ENCODE data around the gene REXO4.
A peak's percentile ranks its signal among the peaks of the same experiment; 100 is the strongest.

Gene REXO4

GRCh38 chr9:133417541-133418461 is at the start of gene REXO4:
TSS of gene REXO4 (minus strand) at chr9:133418010. CDS start at chr9:133417844, 166 bp downstream.
- peak within 1 kb of the TSS; percentile 47 for H3K4me3 ChIP-seq (ENCODE audit: low read length)
- no peaks in the 10 kb centered on the region for H3K9me3 ChIP-seq (ENCODE audit: control insufficient read depth, low read length)
- peaks cover 46% of the 10 kb centered on the region for H3K4me1 ChIP-seq (ENCODE audit: control insufficient read depth, insufficient read depth, low read length)
- no peaks in the 10 kb centered on the region for H3K27me3 ChIP-seq (ENCODE audit: control insufficient read depth, insufficient read depth, low read length)
- H3K9ac ChIP-seq (ENCODE audit: low read length), result peak within 1 kb of the TSS; percentile 83
- no peaks in the 10 kb centered on the region for H3K36me3 ChIP-seq (ENCODE audit: control insufficient read depth, insufficient read depth, low read length)

GRCh38 chr9:133467101-133467500 is 49.3 kb upstream of the REXO4 start:
- H3K9ac ChIP-seq (ENCODE audit: low read length), result no peak overlapping the region
- peaks cover 10% of the 10 kb centered on the region for H3K36me3 ChIP-seq (ENCODE audit: control insufficient read depth, insufficient read depth, low read length)
- no peak overlapping the region for H3K4me3 ChIP-seq (ENCODE audit: low read length)
- H3K27me3 ChIP-seq (ENCODE audit: control insufficient read depth, insufficient read depth, low read length), result no peaks in the 10 kb centered on the region
- H3K4me1 ChIP-seq (ENCODE audit: control insufficient read depth, insufficient read depth, low read length), result peaks cover 41% of the 10 kb centered on the region
- no peaks in the 10 kb centered on the region for H3K9me3 ChIP-seq (ENCODE audit: control insufficient read depth, low read length)

GRCh38 chr9:133465984-133466383 is 48.2 kb upstream of the REXO4 start:
- H3K9me3 ChIP-seq (ENCODE audit: control insufficient read depth, low read length), result no peaks in the 10 kb centered on the region
- peaks cover 10% of the 10 kb centered on the region for H3K36me3 ChIP-seq (ENCODE audit: control insufficient read depth, insufficient read depth, low read length)
- H3K9ac ChIP-seq (ENCODE audit: low read length), result no peak overlapping the region
- H3K4me3 ChIP-seq (ENCODE audit: low read length), result no peak overlapping the region
- H3K4me1 ChIP-seq (ENCODE audit: control insufficient read depth, insufficient read depth, low read length), result peaks cover 42% of the 10 kb centered on the region
- no peaks in the 10 kb centered on the region for H3K27me3 ChIP-seq (ENCODE audit: control insufficient read depth, insufficient read depth, low read length)

- Histone ChIP-seq H3K36me3 (ENCODE audit: control insufficient read depth, insufficient read depth, low read length) (peaks cover 10% of the 10 kb centered on the region), H3K27me3 (ENCODE audit: control insufficient read depth, insufficient read depth, low read length) (no peaks in the 10 kb centered on the region), H3K4me1 (ENCODE audit: control insufficient read depth, insufficient read depth, low read length) (peaks cover 30% of the 10 kb centered on the region), H3K9ac (ENCODE audit: low read length) (no peak overlapping the region), H3K9me3 (ENCODE audit: control insufficient read depth, low read length) (no peaks in the 10 kb centered on the region), H3K4me3 (ENCODE audit: low read length) (no peak overlapping the region)
Measured at GRCh38 chr9:133464638-133465037, 46.8 kb upstream of the REXO4 start.

GRCh38 chr9:133463864-133464615 is 46.2 kb upstream of the REXO4 start:
- Histone ChIP-seq H3K4me1 (ENCODE audit: control insufficient read depth, insufficient read depth, low read length) (peaks cover 27% of the 10 kb centered on the region), H3K4me3 (ENCODE audit: low read length) (no peak overlapping the region), H3K27me3 (ENCODE audit: control insufficient read depth, insufficient read depth, low read length) (no peaks in the 10 kb centered on the region), H3K9me3 (ENCODE audit: control insufficient read depth, low read length) (no peaks in the 10 kb centered on the region), H3K9ac (ENCODE audit: low read length) (no peak overlapping the region), H3K36me3 (ENCODE audit: control insufficient read depth, insufficient read depth, low read length) (peaks cover 10% of the 10 kb centered on the region)

GRCh38 chr9:133463234-133463863 is 45.5 kb upstream of the REXO4 start:
- Histone ChIP-seq H3K4me3 (ENCODE audit: low read length) (no peak overlapping the region), H3K36me3 (ENCODE audit: control insufficient read depth, insufficient read depth, low read length) (peaks cover 4% of the 10 kb centered on the region), H3K27me3 (ENCODE audit: control insufficient read depth, insufficient read depth, low read length) (no peaks in the 10 kb centered on the region), H3K9ac (ENCODE audit: low read length) (no peak overlapping the region), H3K9me3 (ENCODE audit: control insufficient read depth, low read length) (no peaks in the 10 kb centered on the region), H3K4me1 (ENCODE audit: control insufficient read depth, insufficient read depth, low read length) (peaks cover 30% of the 10 kb centered on the region)

GRCh38 chr9:133461975-133462374 is 44.2 kb upstream of the REXO4 start:
- Histone ChIP-seq H3K36me3 (ENCODE audit: control insufficient read depth, insufficient read depth, low read length) (no peaks in the 10 kb centered on the region), H3K9ac (ENCODE audit: low read length) (peak overlapping the region; percentile 77), H3K27me3 (ENCODE audit: control insufficient read depth, insufficient read depth, low read length) (no peaks in the 10 kb centered on the region), H3K4me1 (ENCODE audit: control insufficient read depth, insufficient read depth, low read length) (peaks cover 30% of the 10 kb centered on the region), H3K9me3 (ENCODE audit: control insufficient read depth, low read length) (no peaks in the 10 kb centered on the region), H3K4me3 (ENCODE audit: low read length) (no peak overlapping the region)

- H3K9ac ChIP-seq (ENCODE audit: low read length), result peak overlapping the region; percentile 79
- H3K4me3 ChIP-seq (ENCODE audit: low read length), result peak overlapping the region; percentile 33
- H3K36me3 ChIP-seq (ENCODE audit: control insufficient read depth, insufficient read depth, low read length), result no peaks in the 10 kb centered on the region
- peaks cover 30% of the 10 kb centered on the region for H3K4me1 ChIP-seq (ENCODE audit: control insufficient read depth, insufficient read depth, low read length)
- no peaks in the 10 kb centered on the region for H3K9me3 ChIP-seq (ENCODE audit: control insufficient read depth, low read length)
- H3K27me3 ChIP-seq (ENCODE audit: control insufficient read depth, insufficient read depth, low read length), result no peaks in the 10 kb centered on the region
Measured at GRCh38 chr9:133460405-133461175, 42.8 kb upstream of the REXO4 start.

- Histone ChIP-seq H3K9ac (ENCODE audit: low read length) (peak within 1 kb of the TSS; percentile 79), H3K4me3 (ENCODE audit: low read length) (peak within 1 kb of the TSS; percentile 77), H3K27me3 (ENCODE audit: control insufficient read depth, insufficient read depth, low read length) (no peaks in the 10 kb centered on the region), H3K36me3 (ENCODE audit: control insufficient read depth, insufficient read depth, low read length) (no peaks in the 10 kb centered on the region), H3K4me1 (ENCODE audit: control insufficient read depth, insufficient read depth, low read length) (peaks cover 30% of the 10 kb centered on the region), H3K9me3 (ENCODE audit: control insufficient read depth, low read length) (no peaks in the 10 kb centered on the region)
Measured at GRCh38 chr9:133459476-133460404, 41.9 kb upstream of the REXO4 start, which contains the start of gene CACFD1. TSS of gene CACFD1 (plus strand) at chr9:133459978. CDS start at chr9:133460067, 89 bp downstream.

- no peak overlapping the region for H3K9ac ChIP-seq (ENCODE audit: low read length)
- no peak overlapping the region for H3K4me3 ChIP-seq (ENCODE audit: low read length)
Measured at GRCh38 chr9:133458643-133459312, 41.0 kb upstream of the REXO4 start.

More at GRCh38 chr9:133458643-133459312, 41.0 kb upstream of the REXO4 start:
- Histone ChIP-seq H3K4me1 (ENCODE audit: control insufficient read depth, insufficient read depth, low read length) (peaks cover 30% of the 10 kb centered on the region), H3K9me3 (ENCODE audit: control insufficient read depth, low read length) (no peaks in the 10 kb centered on the region), H3K36me3 (ENCODE audit: control insufficient read depth, insufficient read depth, low read length) (no peaks in the 10 kb centered on the region), H3K27me3 (ENCODE audit: control insufficient read depth, insufficient read depth, low read length) (no peaks in the 10 kb centered on the region)
